Measurements from ENCODE around the gene LRRC73.
"Not testable (repeated sequence)": the region's sequence is repeated elsewhere in the genome, so short reads cannot be mapped to it uniquely, and the experiment has no call there.

The LRRC73 gene

GRCh38 chr6:43509984-43510826, at the start of gene LRRC73:
Gene LRRC73 (minus strand): TSS chr6:43510346. CDS start chr6:43509785, 561 bp downstream.
- no peak for DNase-seq (ENCODE audit: extremely low read depth, low read depth)
- peak within 1 kb of the TSS; percentile 45 for H3K4me3 ChIP-seq (replicated peaks; ENCODE audit: low read depth, low read length)
- no peak for TF ChIP-seq CTCF (IDR thresholded peaks at IDR 0.05; ENCODE audit: low read depth, low read length, missing control alignments)

DNA sequence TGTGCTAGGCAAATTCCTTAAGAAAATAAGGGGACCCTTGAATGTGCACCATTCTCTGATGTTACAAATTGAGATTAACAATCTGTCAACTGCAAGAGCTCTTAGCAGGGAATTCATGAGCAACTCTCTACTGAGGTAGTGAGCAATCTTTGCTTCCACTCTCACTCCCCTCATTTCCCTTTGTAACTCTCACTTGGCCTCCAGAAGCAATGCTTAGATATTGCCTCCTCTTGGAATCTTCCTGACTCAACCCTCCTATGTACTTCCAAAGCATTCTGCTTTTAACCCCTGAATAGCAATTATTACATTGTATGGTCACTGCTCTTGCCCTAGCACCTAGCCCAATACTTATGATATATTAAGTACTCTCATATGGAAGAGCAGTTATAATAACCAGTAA, 49.2 kb upstream of the LRRC73 start:
- H3K4me3 ChIP-seq (replicated peaks; ENCODE audit: low read depth, low read length): no peak overlapping the region
- no peak for DNase-seq (ENCODE audit: extremely low read depth, low read depth)
- TF ChIP-seq CTCF (IDR thresholded peaks at IDR 0.05; ENCODE audit: low read depth, low read length, missing control alignments): no peak

GRCh38 chr6:43557620-43558019, 47.5 kb upstream of the LRRC73 start:
- not testable (repeated sequence) for DNase-seq (ENCODE audit: extremely low read depth, low read depth)

GRCh38 chr6:43547222-43547621, 37.1 kb upstream of the LRRC73 start:
- TF ChIP-seq CTCF (IDR thresholded peaks at IDR 0.05; ENCODE audit: low read depth, low read length, missing control alignments): no peak
- DNase-seq (ENCODE audit: extremely low read depth, low read depth): no peak
- H3K4me3 ChIP-seq (replicated peaks; ENCODE audit: low read depth, low read length): no peak overlapping the region

More at GRCh38 chr6:43557620-43558019, 47.5 kb upstream of the LRRC73 start:
- not testable (repeated sequence) for H3K4me3 ChIP-seq (replicated peaks; ENCODE audit: low read depth, low read length)

DNA sequence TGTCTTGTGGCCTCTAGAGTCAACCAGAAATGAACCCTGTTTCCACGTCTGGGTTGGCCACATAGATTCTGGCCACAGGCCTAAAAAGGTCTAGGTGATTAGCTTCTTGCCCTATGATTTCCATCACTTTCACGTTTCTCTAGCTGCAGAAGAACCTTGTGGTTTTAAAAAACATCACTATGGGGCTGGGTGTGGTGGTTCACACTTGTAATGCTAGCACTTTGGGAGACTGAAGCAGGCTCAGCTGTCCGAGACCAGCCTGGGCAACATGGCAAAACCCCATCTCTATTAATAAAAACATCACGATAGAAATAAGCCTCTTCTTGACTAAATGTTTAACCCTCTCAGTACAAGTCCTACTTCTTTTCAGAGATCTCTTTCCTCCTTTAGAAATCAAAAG, 34.3 kb upstream of the LRRC73 start:
- DNase-seq (ENCODE audit: extremely low read depth, low read depth): no peak
- no peak for TF ChIP-seq CTCF (IDR thresholded peaks at IDR 0.05; ENCODE audit: low read depth, low read length, missing control alignments)
- no peak overlapping the region for H3K4me3 ChIP-seq (replicated peaks; ENCODE audit: low read depth, low read length)

- no peak for TF ChIP-seq CTCF (IDR thresholded peaks at IDR 0.05; ENCODE audit: low read depth, low read length, missing control alignments)
- DNase-seq (ENCODE audit: extremely low read depth, low read depth): no peak
- H3K4me3 ChIP-seq (replicated peaks; ENCODE audit: low read depth, low read length): no peak overlapping the region
Observed at GRCh38 chr6:43541774-43542471, 31.8 kb upstream of the LRRC73 start.

DNA sequence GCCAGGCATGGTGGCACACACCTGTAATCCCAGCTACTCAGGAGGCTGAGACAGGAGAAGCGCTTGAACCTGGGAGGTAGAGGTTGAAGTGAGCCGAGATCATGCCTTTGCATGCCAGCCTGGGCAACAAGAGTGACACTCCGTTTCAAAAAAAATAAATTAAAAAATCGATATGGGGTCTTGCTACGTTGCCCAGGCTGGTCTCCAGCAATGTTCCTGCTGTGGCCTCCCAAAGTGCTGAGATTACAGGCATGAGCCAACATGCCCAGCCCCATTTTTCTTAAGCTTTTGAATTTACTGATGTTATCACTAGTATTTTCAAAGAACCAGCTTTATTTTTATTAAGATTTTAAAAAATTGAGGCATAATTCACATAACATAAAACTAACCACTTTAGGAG, 30.4 kb upstream of the LRRC73 start:
- DNase-seq (ENCODE audit: extremely low read depth, low read depth): no peak
- TF ChIP-seq CTCF (IDR thresholded peaks at IDR 0.05; ENCODE audit: low read depth, low read length, missing control alignments): no peak
- H3K4me3 ChIP-seq (replicated peaks; ENCODE audit: low read depth, low read length): no peak overlapping the region

- not testable (repeated sequence) for H3K4me3 ChIP-seq (replicated peaks; ENCODE audit: low read depth, low read length); DNase-seq (ENCODE audit: extremely low read depth, low read depth)
Observed at GRCh38 chr6:43539409-43539808, 29.3 kb upstream of the LRRC73 start.

DNA sequence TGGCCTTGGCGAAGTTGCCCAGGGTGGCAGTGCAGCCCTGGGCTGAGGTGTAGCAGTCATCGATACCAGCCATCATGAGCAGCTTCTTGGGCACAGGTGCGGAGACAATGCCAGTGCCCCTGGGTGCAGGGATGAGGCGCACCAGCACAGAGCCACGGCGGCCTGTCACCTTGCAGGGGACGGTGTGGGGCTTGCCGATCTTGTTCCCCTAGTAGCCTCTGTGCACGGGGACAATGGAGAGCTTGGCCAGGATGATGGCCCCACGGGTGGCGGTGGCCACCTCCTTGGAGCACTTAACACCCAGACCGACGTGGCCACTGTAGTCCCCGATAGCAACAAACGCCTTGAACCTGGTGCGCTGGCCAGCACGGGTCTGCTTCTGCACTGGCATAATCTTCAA, 28.8 kb upstream of the LRRC73 start:
- H3K4me3 ChIP-seq (replicated peaks; ENCODE audit: low read depth, low read length); DNase-seq (ENCODE audit: extremely low read depth, low read depth): not testable (repeated sequence)
